Colonic mucosa (tissue), 4 donors: ENCODE measurements around the gene MGME1. TPM values are rescaled to one million over a fixed set of nuclear protein-coding genes. Genes with fewer than 3 reads are reported as not detected.
A peak's percentile ranks its signal among the peaks of the same experiment; 100 is the strongest.

ENCODE experiments used
- DNase-seq: peaks from one replicate; pipeline ENCODE4 v3.0.0-alpha.2; 2020
- H3K27ac ChIP-seq: fragments of 200-600 bp; one replicate; pipeline ENCODE4 v1.8.0; 2021
- H3K27me3 ChIP-seq: fragments of 200-600 bp; one replicate; pipeline ENCODE4 v1.8.0; 2021
- H3K36me3 ChIP-seq: fragments of 200-600 bp; one replicate; pipeline ENCODE4 v1.8.0; 2021
- H3K4me1 ChIP-seq: fragments of 200-600 bp; one replicate; pipeline ENCODE4 v1.8.0; 2021; ENCODE audit warnings: mild to moderate bottlenecking
- H3K4me3 ChIP-seq: fragments of 200-600 bp; one replicate; pipeline ENCODE4 v1.8.0; 2021
- H3K9ac ChIP-seq, 2 donors: one replicate each; pipeline ENCODE4 v1.7.0; 2013; ENCODE audit warnings: control low read depth in 2 of 2, low read depth in 2 of 2, low read length in 2 of 2
- H3K9me3 ChIP-seq: fragments of 200-600 bp; one replicate; pipeline ENCODE4 v1.8.0; 2021
- intact Hi-C: fragments of 100-400 bp; cut with DNase I; formaldehyde crosslinking; loops from one replicate; pipeline ENCODE4 v1.14.1; 2022
- total RNA-seq, 2 donors: library from RNA; stranded (reverse); fragmentation: NEBNext Ultra II Directional in 1 of 2; extraction: Animal tissue kit (Norgen Biotek cat#: 25700) in 1 of 2; gene quantifications; one replicate each; pipeline ENCODE4 v1.2.1, GENCODE V29; 2021
- TF ChIP-seq, protein P1 (sequence below): fragments of 200-600 bp; IDR thresholded peaks from one replicate; pipeline ENCODE4 v1.8.0; 2022; ENCODE audit warnings: antibody characterized with exemption, mild to moderate bottlenecking
- donor health status: healthy.
- donor health status: DM: no; HTN: no; CAD: no.
- donor health status: DM: no; HTN: no; CAD: no.

Gene MGME1
- total RNA-seq, 2 donors from 2014 or later: 20.5 to 21.1 TPM

DNA sequence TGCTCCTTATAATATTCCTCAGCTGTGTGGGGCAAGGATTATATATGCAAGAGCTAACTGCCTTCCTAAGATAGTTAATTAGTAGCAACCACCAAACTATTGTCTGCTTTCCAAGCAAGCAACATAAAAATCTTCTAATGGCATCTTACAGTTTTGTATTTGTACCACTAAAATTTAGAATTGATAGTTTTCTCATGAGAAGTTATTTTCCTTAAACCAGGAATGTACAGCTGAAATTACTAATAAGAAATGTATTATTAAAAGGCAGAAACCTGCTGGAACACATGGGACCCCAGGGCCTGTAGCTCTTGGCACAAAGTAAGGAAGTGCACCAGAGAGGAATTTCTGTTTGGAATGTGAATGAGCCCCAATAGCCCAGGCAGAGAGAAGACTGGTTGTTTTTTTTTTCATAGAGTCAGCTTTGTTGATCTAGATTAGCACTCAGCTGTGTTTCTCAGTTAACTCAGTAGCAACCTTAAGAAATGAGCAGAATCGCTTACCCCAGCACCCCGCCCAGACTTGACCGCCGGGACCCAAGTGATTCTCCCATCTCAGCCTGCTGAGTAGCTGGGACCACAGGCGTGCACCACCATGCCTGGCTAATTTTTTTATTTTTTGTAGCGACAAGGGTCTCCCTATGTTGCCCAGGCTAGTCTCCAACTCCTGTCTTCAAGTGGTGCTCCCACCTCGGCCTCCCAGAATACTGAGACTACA is 2.6 kb downstream of the MGME1 start:
- DNase-seq: no peak
- H3K4me1 ChIP-seq: no peaks in the 10 kb centered on the region
- H3K9me3 ChIP-seq: no peaks in the 10 kb centered on the region
- H3K27ac ChIP-seq: peak overlapping the region; percentile 97
- intact Hi-C loops: no loop called here
- H3K27me3 ChIP-seq: no peaks in the 10 kb centered on the region
- TF ChIP-seq, protein P1, sequence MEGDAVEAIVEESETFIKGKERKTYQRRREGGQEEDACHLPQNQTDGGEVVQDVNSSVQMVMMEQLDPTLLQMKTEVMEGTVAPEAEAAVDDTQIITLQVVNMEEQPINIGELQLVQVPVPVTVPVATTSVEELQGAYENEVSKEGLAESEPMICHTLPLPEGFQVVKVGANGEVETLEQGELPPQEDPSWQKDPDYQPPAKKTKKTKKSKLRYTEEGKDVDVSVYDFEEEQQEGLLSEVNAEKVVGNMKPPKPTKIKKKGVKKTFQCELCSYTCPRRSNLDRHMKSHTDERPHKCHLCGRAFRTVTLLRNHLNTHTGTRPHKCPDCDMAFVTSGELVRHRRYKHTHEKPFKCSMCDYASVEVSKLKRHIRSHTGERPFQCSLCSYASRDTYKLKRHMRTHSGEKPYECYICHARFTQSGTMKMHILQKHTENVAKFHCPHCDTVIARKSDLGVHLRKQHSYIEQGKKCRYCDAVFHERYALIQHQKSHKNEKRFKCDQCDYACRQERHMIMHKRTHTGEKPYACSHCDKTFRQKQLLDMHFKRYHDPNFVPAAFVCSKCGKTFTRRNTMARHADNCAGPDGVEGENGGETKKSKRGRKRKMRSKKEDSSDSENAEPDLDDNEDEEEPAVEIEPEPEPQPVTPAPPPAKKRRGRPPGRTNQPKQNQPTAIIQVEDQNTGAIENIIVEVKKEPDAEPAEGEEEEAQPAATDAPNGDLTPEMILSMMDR: no peak
- peak overlapping the region in 1 of 2 donors; percentile 95 for H3K9ac ChIP-seq
- peak overlapping the region; percentile 78 for H3K4me3 ChIP-seq
- no peaks in the 10 kb centered on the region for H3K36me3 ChIP-seq

DNA sequence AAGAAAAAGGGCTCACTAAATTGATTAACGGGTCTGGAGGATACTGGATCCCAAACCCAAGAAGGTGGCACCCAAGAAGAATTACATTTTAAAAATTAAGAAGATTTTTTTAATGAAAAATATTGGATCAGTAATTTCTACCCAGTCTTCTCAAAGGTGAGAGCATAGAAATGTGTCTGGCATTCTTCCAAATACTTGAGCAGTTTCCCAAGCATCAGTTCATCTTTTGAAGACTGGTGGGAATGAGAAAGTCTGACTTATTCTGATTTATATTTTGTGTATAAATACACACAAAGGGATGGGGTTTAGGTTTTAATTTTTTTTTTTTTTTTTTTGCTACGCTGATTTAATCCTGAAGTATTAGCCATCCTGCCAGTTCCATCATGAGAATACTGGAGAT is 3.3 kb downstream of the MGME1 start:
- intact Hi-C loops: no loop called here
- Histone ChIP-seq H3K4me3 (peak overlapping the region; percentile 78), H3K9ac (peak overlapping the region in 1 of 2 donors; percentile 95), H3K27me3 (no peaks in the 10 kb centered on the region), H3K27ac (no peak overlapping the region), H3K4me1 (no peaks in the 10 kb centered on the region), H3K36me3 (no peaks in the 10 kb centered on the region), H3K9me3 (no peaks in the 10 kb centered on the region)
- TF ChIP-seq, protein P1: no peak
- no peak for DNase-seq

DNA sequence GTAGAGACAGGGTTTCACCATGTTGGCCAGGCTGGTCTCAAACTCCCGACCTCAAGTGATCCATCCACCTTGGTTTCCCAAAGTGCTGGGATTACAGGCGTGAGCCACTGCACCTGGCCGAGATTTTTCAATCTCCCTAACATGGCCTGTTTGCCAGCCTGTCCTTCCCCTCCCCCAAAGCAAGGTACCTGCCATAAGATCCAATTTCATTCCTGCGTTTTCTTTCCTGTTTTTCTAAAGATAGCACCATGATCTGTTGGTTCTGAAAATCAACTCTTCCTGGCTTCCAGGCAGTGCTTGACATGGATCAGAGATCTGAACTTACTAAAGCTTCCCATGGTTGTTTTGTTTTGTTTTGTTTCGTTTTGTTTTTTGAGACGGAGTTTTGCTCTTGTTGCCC is 7.5 kb downstream of the MGME1 start:
- H3K27ac ChIP-seq: no peak overlapping the region
- no peaks in the 10 kb centered on the region for H3K9me3 ChIP-seq
- H3K9ac ChIP-seq: no peak overlapping the region
- TF ChIP-seq, protein P1: no peak
- H3K36me3 ChIP-seq: no peaks in the 10 kb centered on the region
- H3K27me3 ChIP-seq: no peaks in the 10 kb centered on the region
- intact Hi-C loops: no loop called here
- no peak overlapping the region for H3K4me3 ChIP-seq
- H3K4me1 ChIP-seq: no peaks in the 10 kb centered on the region
- no peak for DNase-seq

GRCh38 chr20:17985388-17986018 is 16.7 kb downstream of the MGME1 start:
- no peaks in the 10 kb centered on the region for H3K9me3 ChIP-seq
- TF ChIP-seq, protein P1: no peak
- H3K27me3 ChIP-seq: no peaks in the 10 kb centered on the region
- H3K9ac ChIP-seq: no peak overlapping the region
- peak; percentile 56 for DNase-seq
- H3K36me3 ChIP-seq: no peaks in the 10 kb centered on the region
- H3K27ac ChIP-seq: peak overlapping the region; percentile 49
- H3K4me1 ChIP-seq: peaks cover 4% of the 10 kb centered on the region
- intact Hi-C loops: no loop called here
- no peak overlapping the region for H3K4me3 ChIP-seq

- intact Hi-C loops: no loop called here
- no peak for DNase-seq
- H3K36me3 ChIP-seq: no peaks in the 10 kb centered on the region
- H3K27me3 ChIP-seq: no peaks in the 10 kb centered on the region
- TF ChIP-seq, protein P1: no peak
- H3K4me3 ChIP-seq: no peak overlapping the region
- H3K9me3 ChIP-seq: no peaks in the 10 kb centered on the region
- H3K27ac ChIP-seq: no peak overlapping the region
- no peak overlapping the region for H3K9ac ChIP-seq
- peaks cover 4% of the 10 kb centered on the region for H3K4me1 ChIP-seq
These were observed 19.2 kb downstream of the MGME1 start for GRCh38 chr20:17987988-17988387.
